Parathyroid adenoma (tissue), 2 donors: Measurements from ENCODE around the gene ARFIP2.

Source experiments
- H2AFZ ChIP-seq: fragments of 300-600 bp; sonication (generic); one replicate; pipeline ENCODE4 v1.7.0; 2017; ENCODE audit warnings: antibody characterized with exemption, mild to moderate bottlenecking
- H3K27ac ChIP-seq: fragments of 300-600 bp; sonication (generic); one replicate; pipeline ENCODE4 v1.7.0; 2017
- H3K27me3 ChIP-seq: fragments of 300-600 bp; sonication (generic); one replicate; pipeline ENCODE4 v1.7.0; 2017; ENCODE audit warnings: low read length; ENCODE audit not compliant: control insufficient read depth, insufficient read depth
- H3K36me3 ChIP-seq: fragments of 300-600 bp; sonication (generic); one replicate; pipeline ENCODE4 v1.7.0; 2017; ENCODE audit warnings: low read length; ENCODE audit not compliant: control insufficient read depth, insufficient read depth
- H3K4me1 ChIP-seq: fragments of 300-600 bp; sonication (generic); one replicate; pipeline ENCODE4 v1.7.0; 2017; ENCODE audit warnings: control low read depth
- H3K4me2 ChIP-seq: fragments of 300-600 bp; sonication (generic); one replicate; pipeline ENCODE4 v1.7.0; 2017; ENCODE audit warnings: low read length
- H3K4me3 ChIP-seq: fragments of 300-600 bp; sonication (generic); one replicate; pipeline ENCODE4 v1.7.0; 2017; ENCODE audit warnings: low read depth, low read length
- H3K79me2 ChIP-seq: fragments of 300-600 bp; sonication (generic); one replicate; pipeline ENCODE4 v1.7.0; 2017; ENCODE audit warnings: control low read depth
- H3K9ac ChIP-seq: fragments of 300-600 bp; sonication (generic); one replicate; pipeline ENCODE4 v1.7.0; 2017; ENCODE audit warnings: mild to moderate bottlenecking
- H3K9me3 ChIP-seq: fragments of 300-600 bp; sonication (generic); one replicate; pipeline ENCODE4 v1.7.0; 2017; ENCODE audit warnings: low read length; ENCODE audit not compliant: control insufficient read depth
- TF ChIP-seq, protein P1 (sequence below): fragments of 300-600 bp; sonication (generic); IDR thresholded peaks from one replicate; pipeline ENCODE4 v1.7.0; 2017; ENCODE audit warnings: antibody characterized with exemption, mild to moderate bottlenecking
- donor health status: primary hyperparathyroidism.

Gene ARFIP2

GRCh38 chr11:6433998-6434660, 47.0 kb downstream of the ARFIP2 start:
- H3K4me3 ChIP-seq = no peak overlapping the region
- H3K9ac ChIP-seq = no peak overlapping the region
- H3K4me1 ChIP-seq = no peaks in the 10 kb centered on the region
- H2AFZ ChIP-seq = no peak overlapping the region
- no peak overlapping the region for H3K27ac ChIP-seq
- H3K36me3 ChIP-seq = no peaks in the 10 kb centered on the region
- H3K9me3 ChIP-seq = no peaks in the 10 kb centered on the region
- no peaks in the 10 kb centered on the region for H3K79me2 ChIP-seq
- no peaks in the 10 kb centered on the region for H3K27me3 ChIP-seq
- TF ChIP-seq, protein P1, sequence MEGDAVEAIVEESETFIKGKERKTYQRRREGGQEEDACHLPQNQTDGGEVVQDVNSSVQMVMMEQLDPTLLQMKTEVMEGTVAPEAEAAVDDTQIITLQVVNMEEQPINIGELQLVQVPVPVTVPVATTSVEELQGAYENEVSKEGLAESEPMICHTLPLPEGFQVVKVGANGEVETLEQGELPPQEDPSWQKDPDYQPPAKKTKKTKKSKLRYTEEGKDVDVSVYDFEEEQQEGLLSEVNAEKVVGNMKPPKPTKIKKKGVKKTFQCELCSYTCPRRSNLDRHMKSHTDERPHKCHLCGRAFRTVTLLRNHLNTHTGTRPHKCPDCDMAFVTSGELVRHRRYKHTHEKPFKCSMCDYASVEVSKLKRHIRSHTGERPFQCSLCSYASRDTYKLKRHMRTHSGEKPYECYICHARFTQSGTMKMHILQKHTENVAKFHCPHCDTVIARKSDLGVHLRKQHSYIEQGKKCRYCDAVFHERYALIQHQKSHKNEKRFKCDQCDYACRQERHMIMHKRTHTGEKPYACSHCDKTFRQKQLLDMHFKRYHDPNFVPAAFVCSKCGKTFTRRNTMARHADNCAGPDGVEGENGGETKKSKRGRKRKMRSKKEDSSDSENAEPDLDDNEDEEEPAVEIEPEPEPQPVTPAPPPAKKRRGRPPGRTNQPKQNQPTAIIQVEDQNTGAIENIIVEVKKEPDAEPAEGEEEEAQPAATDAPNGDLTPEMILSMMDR = no peak
- H3K4me2 ChIP-seq = no peak overlapping the region

DNA sequence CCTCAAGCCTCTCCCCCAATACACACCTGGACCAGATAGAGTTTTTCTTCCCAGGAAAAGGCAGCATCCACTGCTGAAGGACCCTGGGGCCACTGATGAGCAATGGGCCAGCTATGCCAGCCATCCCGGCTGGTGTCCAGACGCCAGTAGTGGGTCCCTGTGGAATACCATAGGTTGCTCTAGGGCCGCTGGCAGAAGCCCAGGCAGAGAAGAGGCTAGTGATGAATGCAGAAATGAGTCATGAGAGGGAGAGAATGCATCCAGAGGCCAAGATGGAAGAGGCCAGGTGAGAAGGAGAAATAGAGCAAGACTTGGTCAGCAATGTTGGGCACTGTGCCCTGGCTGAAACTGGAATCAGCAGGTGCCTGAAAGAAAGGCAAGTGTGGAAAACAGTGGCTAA, 49.3 kb downstream of the ARFIP2 start:
- H3K9ac ChIP-seq = no peak overlapping the region

DNA sequence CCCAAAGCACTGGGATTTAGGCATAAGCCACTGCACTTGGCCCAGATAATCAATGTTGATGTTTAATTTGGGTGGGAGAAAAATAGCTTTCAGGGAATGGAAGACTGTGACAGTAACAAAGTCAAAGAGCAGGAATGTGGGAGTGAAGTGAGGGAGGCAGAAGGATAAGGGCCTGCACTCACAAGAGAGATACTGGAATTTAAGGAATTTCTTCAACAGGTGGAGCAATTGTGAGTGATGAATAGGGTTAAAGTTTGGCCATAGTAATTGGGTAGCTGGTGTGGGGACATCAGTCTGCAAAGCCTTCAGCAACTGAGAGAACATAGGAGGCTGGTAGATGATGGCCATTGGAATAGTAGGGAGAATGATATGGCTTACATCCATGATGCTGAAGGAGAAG, 53.6 kb downstream of the ARFIP2 start:
- no peak overlapping the region for H3K27ac ChIP-seq
- TF ChIP-seq, protein P1 = no peak
- no peak overlapping the region for H2AFZ ChIP-seq
- H3K4me3 ChIP-seq = no peak overlapping the region
- H3K27me3 ChIP-seq = no peaks in the 10 kb centered on the region
- H3K9ac ChIP-seq = no peak overlapping the region
- H3K4me2 ChIP-seq = no peak overlapping the region
- no peaks in the 10 kb centered on the region for H3K36me3 ChIP-seq
- no peaks in the 10 kb centered on the region for H3K9me3 ChIP-seq
- H3K4me1 ChIP-seq = no peaks in the 10 kb centered on the region
- H3K79me2 ChIP-seq = no peaks in the 10 kb centered on the region

More for the DNA sequence above, 49.3 kb downstream of the ARFIP2 start:
- TF ChIP-seq, protein P1 = no peak
- no peaks in the 10 kb centered on the region for H3K79me2 ChIP-seq
- no peak overlapping the region for H3K4me2 ChIP-seq
- H3K4me1 ChIP-seq = no peaks in the 10 kb centered on the region
- H3K27me3 ChIP-seq = no peaks in the 10 kb centered on the region
- no peaks in the 10 kb centered on the region for H3K9me3 ChIP-seq
- H2AFZ ChIP-seq = no peak overlapping the region
- no peaks in the 10 kb centered on the region for H3K36me3 ChIP-seq
- H3K4me3 ChIP-seq = no peak overlapping the region
- no peak overlapping the region for H3K27ac ChIP-seq
